Lung microvascular endothelial cell (primary cell): Measurements from ENCODE around the gene AKAP8L. TPM values are rescaled to one million over a fixed set of nuclear protein-coding genes. Genes with fewer than 3 reads are reported as not detected.
A peak's percentile ranks its signal among the peaks of the same experiment; 100 is the strongest.
"Not testable (repeated sequence)": the region's sequence is repeated elsewhere in the genome, so short reads cannot be mapped to it uniquely, and the experiment has no call there.

Experiments
- DNase-seq, 2 donors: peaks; one replicate each; pipeline versions ENCODE4 v3.0.0 to v3.0.0-alpha.2; 2010; ENCODE audit warnings: low read depth in 2 of 2
- total RNA-seq: library from RNA; depleted of rRNA; stranded (reverse); fragments of >200 nt; gene quantifications from 2 replicates; pipeline ENCODE4 v1.2.1, GENCODE V29; 2014

Gene AKAP8L
- total RNA-seq, 1 donor from 2014 or later = 39.9 TPM

- peak; percentile 44 to 58 for DNase-seq
These were observed 38.7 kb downstream of the AKAP8L start for GRCh38 chr19:15379999-15380647.

DNA sequence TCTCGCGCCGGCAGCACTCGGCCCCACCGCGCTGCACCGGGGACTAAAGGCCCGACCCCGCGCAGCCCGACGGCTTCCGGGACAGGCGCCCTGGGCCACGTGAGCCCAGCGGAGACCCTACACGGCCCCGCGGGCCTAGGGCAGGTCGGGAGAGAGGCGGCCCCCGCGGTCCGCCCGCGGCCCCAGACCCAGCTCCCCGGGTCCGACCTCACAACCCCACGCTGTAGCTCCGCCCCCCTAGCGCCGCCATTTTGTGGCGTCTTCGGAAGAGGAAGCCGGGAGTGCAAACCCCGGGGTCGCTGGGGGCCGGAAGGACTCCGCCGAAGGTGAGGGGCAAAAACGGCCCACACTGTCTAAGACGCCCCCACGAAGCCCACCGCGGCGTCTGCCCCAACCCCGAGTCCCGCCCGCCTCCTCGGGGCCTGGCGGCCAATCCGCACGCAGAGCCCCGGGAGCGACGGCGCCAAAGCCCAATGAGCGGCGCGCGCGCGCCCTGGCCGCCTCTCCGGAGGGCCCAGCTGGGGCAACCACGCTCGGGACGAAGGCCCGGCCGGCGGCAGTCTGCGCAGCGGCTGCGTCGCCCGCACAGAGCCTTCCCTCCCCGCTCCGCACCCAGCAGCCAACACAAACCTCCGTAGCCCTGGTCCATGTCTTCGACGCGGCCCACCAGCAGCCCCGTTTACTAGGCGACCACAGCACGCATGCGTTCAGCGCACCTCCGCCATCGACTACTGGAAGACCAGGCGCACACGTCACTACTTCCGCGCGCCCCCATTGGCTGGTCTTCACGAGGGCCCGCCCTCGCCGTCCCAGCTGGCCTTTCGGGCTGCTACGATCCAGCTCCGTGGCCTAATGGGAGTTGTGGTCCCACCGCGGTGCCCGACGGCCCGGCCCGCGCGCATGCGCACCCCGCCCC lies 39.4 kb downstream of the AKAP8L start, which contains the start of gene AKAP8:
Gene AKAP8, minus strand, starts transcription at position 705 of the 916 bp plus-strand sequence. Its CDS starts 56 bp downstream, at position 649.
- peak; percentile 99 to 100 for DNase-seq

GRCh38 chr19:15378534-15379082 lies 40.2 kb downstream of the AKAP8L start:
- peak; percentile 51 to 65 for DNase-seq

- peak; percentile 60 to 89 for DNase-seq
These were observed 43.9 kb downstream of the AKAP8L start for GRCh38 chr19:15374796-15375440.

DNA sequence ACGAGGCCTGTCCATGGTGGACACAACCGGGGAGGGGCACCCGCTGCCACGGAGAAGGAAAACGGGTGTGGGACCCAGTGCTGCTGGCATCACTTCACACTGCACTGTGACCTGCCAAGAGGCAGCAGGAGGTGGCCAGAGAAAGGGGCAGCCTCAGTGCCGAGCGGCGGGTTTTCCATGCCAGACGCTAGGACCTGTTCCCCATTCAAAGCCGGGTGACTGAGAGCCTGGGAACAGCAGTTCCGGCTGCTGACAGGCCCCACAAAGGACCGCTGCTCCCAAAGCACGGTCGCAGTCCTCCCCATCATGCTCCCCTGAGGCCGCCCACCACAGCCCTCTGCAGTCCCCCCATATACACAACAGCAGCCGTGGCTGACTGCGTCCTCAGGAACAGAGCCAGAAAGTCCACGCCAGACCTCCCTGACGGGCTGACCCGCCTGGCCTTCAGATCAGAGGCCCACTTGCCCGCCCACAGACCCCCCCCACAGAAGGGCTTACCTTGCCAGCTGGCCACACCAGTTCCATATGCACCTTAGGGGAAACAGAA lies 44.6 kb downstream of the AKAP8L start:
- peak in 1 of 2 donors; percentile 20 for DNase-seq

GRCh38 chr19:15373644-15374043 lies 45.1 kb downstream of the AKAP8L start:
- no peak for DNase-seq

- DNase-seq = no peak
These were observed 45.9 kb downstream of the AKAP8L start for GRCh38 chr19:15372891-15373301.

- DNase-seq = no peak
These were observed 46.3 kb downstream of the AKAP8L start for GRCh38 chr19:15372470-15372869.

- DNase-seq = no peak
These were observed 46.9 kb downstream of the AKAP8L start for GRCh38 chr19:15371786-15372380.

DNA sequence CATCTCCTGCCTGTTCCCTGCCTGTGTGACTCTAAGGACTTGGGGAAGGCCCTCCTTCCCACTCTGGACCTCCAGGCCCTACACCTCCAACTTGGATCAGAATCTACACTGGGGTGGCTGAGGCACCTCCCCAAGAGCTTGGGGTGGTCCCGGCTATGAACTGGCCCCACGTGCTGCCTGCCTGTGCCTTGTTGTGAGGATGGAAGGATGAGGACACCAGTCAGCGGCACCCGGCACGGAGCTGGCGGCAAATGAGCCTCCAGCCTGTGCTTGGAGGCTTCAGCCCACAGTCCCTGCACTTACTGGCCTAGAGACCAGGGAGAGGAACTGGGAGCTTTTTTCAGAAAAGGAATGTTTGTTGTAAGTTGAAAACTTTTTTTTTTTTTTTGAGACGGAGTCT lies 47.7 kb downstream of the AKAP8L start:
- no peak for DNase-seq

- DNase-seq = no peak
These were observed 49.2 kb downstream of the AKAP8L start for GRCh38 chr19:15369594-15369891.

- DNase-seq = no peak
These were observed 49.8 kb downstream of the AKAP8L start for GRCh38 chr19:15368798-15369593.

DNA sequence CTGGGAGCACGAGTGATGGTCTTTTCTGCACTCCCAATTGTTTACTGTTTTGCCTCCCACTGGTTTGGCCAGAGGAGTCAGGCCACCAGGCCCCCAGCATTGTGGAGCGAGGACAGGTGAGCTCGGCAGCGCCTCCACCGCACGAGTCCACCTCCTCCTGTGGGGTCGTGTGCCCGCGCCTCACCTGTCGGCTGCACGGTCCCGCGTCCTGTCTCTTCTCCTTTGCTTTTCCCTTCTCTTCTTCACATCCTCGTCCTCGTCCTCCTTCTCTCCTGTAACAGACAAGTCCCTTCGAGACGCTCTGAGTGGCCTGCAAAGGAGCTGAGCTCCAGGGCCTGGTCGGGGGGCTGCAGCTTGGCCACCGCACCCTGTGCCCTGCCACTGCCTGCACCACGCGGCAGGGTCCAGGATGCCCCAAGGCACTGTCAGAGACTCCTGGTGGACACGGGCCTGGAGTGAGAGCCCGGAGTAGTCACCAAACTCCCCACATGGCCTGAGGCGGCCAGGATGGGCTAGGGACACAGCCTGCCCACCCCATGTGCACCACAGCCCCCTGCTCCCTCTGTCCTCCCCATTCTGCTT lies 50.6 kb downstream of the AKAP8L start:
- DNase-seq = no peak

DNA sequence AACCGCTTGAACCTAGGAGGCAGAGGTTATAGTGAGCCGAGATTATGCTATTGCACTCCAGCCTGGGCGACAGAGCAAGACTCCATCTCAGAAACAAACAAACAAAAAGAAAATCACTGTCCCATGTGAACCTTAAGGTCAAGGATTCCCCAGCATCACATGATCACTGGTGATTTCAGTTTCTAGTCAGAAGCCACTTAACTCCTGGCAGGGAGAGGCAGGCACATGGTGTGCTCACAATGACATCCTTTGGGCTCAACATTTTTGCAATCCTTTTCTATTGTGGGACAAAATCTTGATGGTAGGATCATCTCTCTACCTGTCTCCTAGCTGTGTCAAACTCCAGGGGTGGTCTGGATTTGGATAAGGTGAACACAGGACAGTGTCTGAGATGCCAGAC lies 51.3 kb downstream of the AKAP8L start:
- DNase-seq = no peak

- no peak for DNase-seq
These were observed 53.5 kb downstream of the AKAP8L start for GRCh38 chr19:15365264-15365663.

DNA sequence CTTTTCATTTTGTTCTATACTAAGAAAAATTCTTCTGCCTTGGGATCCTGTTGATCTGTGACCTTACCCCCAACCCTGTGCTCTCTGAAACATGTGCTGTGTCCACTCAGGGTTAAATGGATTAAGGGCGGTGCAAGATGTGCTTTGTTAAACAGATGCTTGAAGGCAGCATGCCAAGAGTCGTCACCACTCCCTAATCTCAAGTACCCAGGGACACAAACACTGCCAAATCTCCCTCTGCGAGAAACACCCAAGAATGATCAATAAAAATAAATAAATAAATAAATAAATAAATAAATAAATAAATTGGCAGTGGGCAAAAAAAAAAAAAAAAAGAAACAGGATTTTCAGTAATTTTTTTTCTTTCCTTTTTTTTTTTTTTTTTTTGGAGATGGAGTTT lies 55.0 kb downstream of the AKAP8L start:
- DNase-seq = not testable (repeated sequence)

- DNase-seq = not testable (repeated sequence)
These were observed 55.7 kb downstream of the AKAP8L start for GRCh38 chr19:15363048-15363447.

- DNase-seq = not testable (repeated sequence)
These were observed 58.8 kb downstream of the AKAP8L start for GRCh38 chr19:15360015-15360414.

DNA sequence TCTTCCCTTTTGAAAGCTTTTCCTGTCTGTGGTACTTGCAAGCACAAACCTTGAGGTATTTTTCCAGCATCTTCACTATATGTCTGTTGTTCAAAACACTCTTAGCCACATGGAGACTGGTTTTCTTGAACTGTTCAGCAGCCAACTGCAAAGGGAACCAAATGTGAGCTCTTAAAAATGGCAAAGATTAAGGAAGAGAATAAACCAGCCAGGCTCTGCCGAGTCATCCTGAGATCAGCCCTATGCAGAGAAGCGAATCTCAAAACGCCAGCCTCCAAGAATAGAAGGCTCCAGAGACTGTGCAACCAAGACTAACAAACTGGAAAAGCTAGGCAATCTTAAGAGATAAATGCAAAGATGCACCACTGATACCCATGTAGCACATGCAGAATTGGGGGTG lies 59.9 kb downstream of the AKAP8L start:
- no peak for DNase-seq

DNA sequence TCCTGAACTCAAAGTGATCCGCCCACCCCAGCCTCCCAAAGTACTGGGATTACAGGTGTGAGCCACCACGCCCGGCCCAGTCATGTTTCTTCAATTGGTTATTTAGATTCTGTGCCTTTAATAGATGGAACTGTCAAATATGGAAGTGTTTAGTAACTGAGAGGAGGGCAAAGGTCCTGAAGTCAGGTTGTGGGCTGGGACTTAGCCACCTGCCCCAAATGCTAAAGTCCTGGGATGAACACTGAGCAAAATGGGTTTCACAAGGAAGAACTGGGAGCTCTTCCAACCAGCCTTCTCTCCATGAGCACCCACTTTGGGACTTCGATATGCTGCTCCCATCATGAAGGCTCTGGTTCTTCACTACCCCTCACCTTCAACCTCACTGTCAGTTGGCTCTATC lies 60.9 kb downstream of the AKAP8L start:
- no peak for DNase-seq
